GM10266 (cell line): ENCODE measurements around the gene HSBP1L1.

Experiments
- DNase-seq: peaks from one replicate; pipeline ENCODE4 v3.0.0; 2012; ENCODE audit errors: extremely low spot score
- CTCF ChIP-seq: IDR thresholded peaks from 2 replicates; pipeline ENCODE4 v1.5.1; 2012; ENCODE audit warnings: mild to moderate bottlenecking, low read depth; ENCODE audit not compliant: control insufficient read depth, insufficient read depth; ENCODE audit errors: missing control alignments

Gene HSBP1L1

GRCh38 chr18:79931475-79931874 lies 33.0 kb upstream of the HSBP1L1 start:
- no peak for DNase-seq
- no peak for TF ChIP-seq CTCF

DNA sequence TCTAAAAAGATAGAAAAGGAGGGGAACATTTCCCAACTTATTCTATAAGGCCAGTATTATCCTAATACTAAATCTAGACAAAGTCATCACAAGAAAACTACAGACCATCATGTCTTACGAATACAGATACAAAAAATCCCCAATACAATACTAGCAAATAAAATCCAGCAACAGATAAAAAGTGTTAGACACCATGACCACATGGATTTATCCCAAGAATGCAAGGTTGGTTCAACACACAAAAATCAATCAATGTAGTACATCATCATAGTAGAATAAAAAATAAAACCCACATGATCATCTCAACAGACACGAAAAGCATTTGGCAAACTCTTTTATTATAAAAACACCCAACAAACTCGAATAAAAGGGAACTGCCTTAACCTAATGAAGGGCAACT lies 31.5 kb upstream of the HSBP1L1 start:
- no peak for DNase-seq
- TF ChIP-seq CTCF: no peak

DNA sequence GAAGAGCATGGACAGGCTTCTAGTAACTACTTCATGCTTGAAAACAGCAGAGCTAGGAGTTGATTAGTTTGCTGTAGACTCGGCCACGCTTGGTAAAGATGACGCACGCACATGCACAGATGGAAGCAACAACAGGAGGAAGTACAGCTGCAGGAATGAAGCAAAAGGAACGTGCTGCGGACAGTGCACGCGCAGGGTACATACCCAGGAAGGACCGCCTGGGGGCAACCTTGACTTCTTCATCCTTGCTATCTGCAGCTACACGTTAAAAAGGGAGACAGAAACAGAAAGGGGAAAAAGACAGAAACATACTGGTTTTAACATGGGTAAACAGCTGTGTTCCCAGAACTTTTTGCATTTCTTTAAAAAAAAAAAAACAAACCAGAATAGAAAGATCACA lies 30.7 kb upstream of the HSBP1L1 start:
- TF ChIP-seq CTCF: no peak
- DNase-seq: no peak

DNA sequence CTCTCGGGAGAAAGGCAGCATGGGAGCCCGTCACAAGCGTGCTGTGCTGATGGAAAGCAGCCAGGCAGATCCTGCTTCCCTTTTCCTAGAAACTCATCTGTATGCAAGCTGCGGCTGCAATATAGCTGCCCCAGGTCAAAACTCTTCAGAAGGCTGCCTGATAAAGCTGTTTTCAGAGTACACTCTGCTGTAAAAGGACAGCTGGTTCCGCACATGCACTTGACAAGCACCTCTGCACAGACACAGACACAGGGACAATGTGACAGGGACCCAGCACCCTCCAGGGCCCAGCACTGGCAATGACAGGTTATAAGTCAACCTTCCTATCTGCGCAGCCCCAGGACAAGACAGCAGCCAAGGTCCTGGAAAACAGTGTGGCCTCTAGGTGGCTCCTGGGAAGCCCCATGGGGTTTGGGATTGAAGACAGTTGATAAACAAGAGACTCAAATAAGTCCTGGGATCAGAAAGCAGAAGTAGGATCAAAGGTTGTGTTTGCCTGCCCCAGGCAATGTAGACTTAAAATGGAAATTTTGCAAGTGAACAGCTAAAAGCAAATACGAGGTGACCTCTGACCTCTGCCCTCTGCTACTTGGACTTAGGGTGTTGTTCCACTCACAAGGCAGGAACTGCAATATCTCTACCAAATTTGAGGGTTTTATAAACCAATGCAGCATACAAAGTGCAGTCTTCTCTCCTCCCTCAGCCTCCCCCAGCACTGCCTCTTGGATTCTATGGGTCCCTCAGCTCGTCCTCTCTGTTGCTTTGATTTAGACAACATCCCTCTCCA lies 29.9 kb upstream of the HSBP1L1 start:
- no peak for TF ChIP-seq CTCF
- no peak for DNase-seq

- no peak for DNase-seq
- no peak for TF ChIP-seq CTCF
These were observed 29.4 kb upstream of the HSBP1L1 start for GRCh38 chr18:79935098-79935480.

DNA sequence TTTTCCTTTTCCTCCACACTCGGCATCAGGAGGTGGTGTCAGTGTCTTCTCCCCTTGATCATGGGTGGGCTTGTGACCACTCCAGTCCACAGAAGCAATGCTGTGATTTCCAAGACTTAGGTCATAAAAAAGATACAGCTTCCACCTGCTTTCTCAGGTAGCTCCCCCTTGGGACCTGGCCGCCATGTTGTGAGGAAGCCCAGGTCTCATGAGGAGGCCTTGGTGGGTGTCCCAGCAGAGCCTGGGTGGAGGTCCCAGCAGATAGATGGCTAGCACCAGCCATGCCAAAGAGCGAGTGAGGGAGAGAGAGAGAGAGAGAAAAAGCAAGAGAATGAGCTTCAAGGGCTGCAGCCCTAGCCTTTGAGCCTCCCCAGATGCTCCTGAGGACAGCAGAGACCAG lies 28.9 kb upstream of the HSBP1L1 start:
- no peak for DNase-seq
- TF ChIP-seq CTCF: no peak

GRCh38 chr18:79935925-79936324 lies 28.5 kb upstream of the HSBP1L1 start:
- no peak for DNase-seq
- no peak for TF ChIP-seq CTCF
